Measurements from ENCODE around the gene SUB1.

- TF ChIP-seq POLR2A (IDR thresholded peaks at IDR 0.05) (no peak), CTCF (IDR thresholded peaks at IDR 0.05) (no peak), POLR2AphosphoS5 (IDR thresholded peaks at IDR 0.05) (no peak), EP300 (IDR thresholded peaks at IDR 0.05) (no peak)
Measured at GRCh38 chr5:32572778-32573480, 12.4 kb upstream of the SUB1 start.
